ENCODE measurements around the gene FLT4.

The FLT4 gene

DNA sequence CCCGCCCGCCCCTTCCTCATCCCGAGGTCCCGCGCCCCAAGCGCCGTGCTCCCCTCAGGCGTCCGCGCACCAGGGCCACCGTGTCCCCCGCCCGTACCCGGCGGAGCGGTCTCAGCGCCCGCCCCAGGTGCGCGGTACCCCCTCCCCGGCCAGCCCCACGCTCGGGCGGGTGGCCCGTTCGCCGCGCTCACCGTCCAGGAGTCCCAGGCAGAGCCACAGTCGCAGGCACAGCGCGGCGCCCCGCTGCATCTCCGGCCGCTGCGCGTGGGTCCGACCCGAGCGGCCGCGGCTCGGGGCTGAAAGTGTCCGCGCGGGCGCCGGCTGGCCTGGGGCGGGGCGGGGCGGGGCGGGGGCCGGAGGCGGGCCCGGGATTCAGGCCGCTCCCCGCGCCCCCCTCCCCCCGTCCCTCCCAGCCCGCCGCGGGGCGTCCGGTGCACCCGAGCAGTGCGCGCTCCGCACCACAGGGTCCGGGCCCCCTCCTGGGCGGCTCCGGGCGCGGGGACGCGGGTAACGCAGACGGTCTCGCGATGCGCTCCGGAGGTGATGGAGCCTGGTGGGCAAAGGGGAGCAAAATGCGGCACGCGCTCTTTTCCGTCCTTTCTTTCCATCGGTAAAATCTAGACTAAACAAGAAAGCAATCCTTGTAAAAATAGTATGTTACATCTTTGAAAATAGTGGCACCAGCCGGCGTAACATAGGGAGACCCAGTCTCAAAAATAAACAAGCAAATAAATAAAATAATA lies at the start of gene FLT4:
Gene FLT4 (minus strand): TSS at position 304 of the 743 bp plus-strand sequence. CDS start 55 bp downstream, at position 249.
- no peaks in the 10 kb centered on the region for H4K20me1 ChIP-seq (ENCODE audit: control insufficient read depth, insufficient read depth, low read depth, low read length)
- H3K27ac ChIP-seq (ENCODE audit: low read depth, low read length) = no peak within 1 kb of the TSS
- H3K4me1 ChIP-seq (ENCODE audit: control insufficient read depth, low read length) = no peaks in the 10 kb centered on the region
- no peaks in the 10 kb centered on the region for H3K79me2 ChIP-seq (ENCODE audit: control insufficient read depth, low read length)
- no peaks in the 10 kb centered on the region for H3F3A ChIP-seq (ENCODE audit: control insufficient read depth, insufficient read depth)
- H3K4me2 ChIP-seq (ENCODE audit: low read length) = no peak within 1 kb of the TSS
- H3K9me3 ChIP-seq (ENCODE audit: control insufficient read depth, insufficient read depth, low read length) = no peaks in the 10 kb centered on the region
- no peaks in the 10 kb centered on the region for H3K36me3 ChIP-seq (ENCODE audit: control insufficient read depth, low read length)
- no peaks in the 10 kb centered on the region for H3K9me2 ChIP-seq (replicated peaks; ENCODE audit: control insufficient read depth, low read length)
- no peaks in the 10 kb centered on the region for H3K27me3 ChIP-seq (ENCODE audit: control insufficient read depth, low read length)
- H3K4me3 ChIP-seq (ENCODE audit: low read length) = no peak within 1 kb of the TSS
- TF ChIP-seq, protein P1, sequence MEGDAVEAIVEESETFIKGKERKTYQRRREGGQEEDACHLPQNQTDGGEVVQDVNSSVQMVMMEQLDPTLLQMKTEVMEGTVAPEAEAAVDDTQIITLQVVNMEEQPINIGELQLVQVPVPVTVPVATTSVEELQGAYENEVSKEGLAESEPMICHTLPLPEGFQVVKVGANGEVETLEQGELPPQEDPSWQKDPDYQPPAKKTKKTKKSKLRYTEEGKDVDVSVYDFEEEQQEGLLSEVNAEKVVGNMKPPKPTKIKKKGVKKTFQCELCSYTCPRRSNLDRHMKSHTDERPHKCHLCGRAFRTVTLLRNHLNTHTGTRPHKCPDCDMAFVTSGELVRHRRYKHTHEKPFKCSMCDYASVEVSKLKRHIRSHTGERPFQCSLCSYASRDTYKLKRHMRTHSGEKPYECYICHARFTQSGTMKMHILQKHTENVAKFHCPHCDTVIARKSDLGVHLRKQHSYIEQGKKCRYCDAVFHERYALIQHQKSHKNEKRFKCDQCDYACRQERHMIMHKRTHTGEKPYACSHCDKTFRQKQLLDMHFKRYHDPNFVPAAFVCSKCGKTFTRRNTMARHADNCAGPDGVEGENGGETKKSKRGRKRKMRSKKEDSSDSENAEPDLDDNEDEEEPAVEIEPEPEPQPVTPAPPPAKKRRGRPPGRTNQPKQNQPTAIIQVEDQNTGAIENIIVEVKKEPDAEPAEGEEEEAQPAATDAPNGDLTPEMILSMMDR (IDR thresholded peaks at IDR 0.05; ENCODE audit: low read depth, low read length, poor library complexity, severe bottlenecking) = no peak
- no peak for TF ChIP-seq EZH2phosphoT487 (IDR thresholded peaks at IDR 0.05; ENCODE audit: borderline replicate concordance, low read length)

- no peaks in the 10 kb centered on the region for H3K27me3 ChIP-seq (ENCODE audit: control insufficient read depth, low read length)
- H4K20me1 ChIP-seq (ENCODE audit: control insufficient read depth, insufficient read depth, low read depth, low read length) = no peaks in the 10 kb centered on the region
- no peaks in the 10 kb centered on the region for H3K36me3 ChIP-seq (ENCODE audit: control insufficient read depth, low read length)
- H3K9me3 ChIP-seq (ENCODE audit: control insufficient read depth, insufficient read depth, low read length) = peaks cover 8% of the 10 kb centered on the region
- H3K4me1 ChIP-seq (ENCODE audit: control insufficient read depth, low read length) = no peaks in the 10 kb centered on the region
- no peaks in the 10 kb centered on the region for H3K79me2 ChIP-seq (ENCODE audit: control insufficient read depth, low read length)
- H3K9me2 ChIP-seq (replicated peaks; ENCODE audit: control insufficient read depth, low read length) = no peaks in the 10 kb centered on the region
- no peak overlapping the region for H3K4me3 ChIP-seq (ENCODE audit: low read length)
- no peak overlapping the region for H3K4me2 ChIP-seq (ENCODE audit: low read length)
- H3F3A ChIP-seq (ENCODE audit: control insufficient read depth, insufficient read depth) = no peaks in the 10 kb centered on the region
- no peak overlapping the region for H3K27ac ChIP-seq (ENCODE audit: low read depth, low read length)
- TF ChIP-seq, protein P1 (IDR thresholded peaks at IDR 0.05; ENCODE audit: low read depth, low read length, poor library complexity, severe bottlenecking) = no peak
- no peak for TF ChIP-seq EZH2phosphoT487 (IDR thresholded peaks at IDR 0.05; ENCODE audit: borderline replicate concordance, low read length)
Observed at GRCh38 chr5:180699042-180699441, 49.6 kb upstream of the FLT4 start.

GRCh38 chr5:180696116-180696515 lies 46.7 kb upstream of the FLT4 start:
- no peaks in the 10 kb centered on the region; the same call in 1 of the 2 replicates for H3K27me3 ChIP-seq (ENCODE audit: control insufficient read depth, low read length)
- TF ChIP-seq, protein P1 (IDR thresholded peaks at IDR 0.05; ENCODE audit: low read depth, low read length, poor library complexity, severe bottlenecking) = no peak
- TF ChIP-seq EZH2phosphoT487 (IDR thresholded peaks at IDR 0.05; ENCODE audit: borderline replicate concordance, low read length) = no peak
- no peaks in the 10 kb centered on the region for H3K9me2 ChIP-seq (replicated peaks; ENCODE audit: control insufficient read depth, low read length)
- H3K79me2 ChIP-seq (ENCODE audit: control insufficient read depth, low read length) = no peaks in the 10 kb centered on the region
- H3K9me3 ChIP-seq (ENCODE audit: control insufficient read depth, insufficient read depth, low read length) = peaks cover 8% of the 10 kb centered on the region
- no peaks in the 10 kb centered on the region for H3K36me3 ChIP-seq (ENCODE audit: control insufficient read depth, low read length)
- no peak overlapping the region for H3K4me3 ChIP-seq (ENCODE audit: low read length)
- H3K4me2 ChIP-seq (ENCODE audit: low read length) = no peak overlapping the region
- H3K4me1 ChIP-seq (ENCODE audit: control insufficient read depth, low read length) = no peaks in the 10 kb centered on the region
- no peaks in the 10 kb centered on the region for H4K20me1 ChIP-seq (ENCODE audit: control insufficient read depth, insufficient read depth, low read depth, low read length)
- no peaks in the 10 kb centered on the region for H3F3A ChIP-seq (ENCODE audit: control insufficient read depth, insufficient read depth)
- no peak overlapping the region for H3K27ac ChIP-seq (ENCODE audit: low read depth, low read length)

Data from DOHH2 (cell line).